Body of pancreas (tissue), 4 donors: Measurements from ENCODE around the gene SATB2. TPM values are rescaled to one million over a fixed set of nuclear protein-coding genes. Genes with fewer than 3 reads are reported as not detected.

Experiments used
- ATAC-seq: fragments of 150-250 bp; one replicate; pipeline ENCODE4 v1.9.1; 2016
- DNase-seq, 4 donors: peaks; one replicate each; pipeline ENCODE4 v3.0.0-alpha.2; 2019
- H3K27ac ChIP-seq, 4 donors: fragments of 200-600 bp; sonication (generic); 1 replicate in 3 of 4; 2 replicates in 1 of 4; pipeline versions ENCODE4 v1.5.1 to v1.6.1; 2016 to 2019; ENCODE audit warnings: mild to moderate bottlenecking in 1 of 4, mixed read lengths in 1 of 4, moderate library complexity in 1 of 4
- H3K27me3 ChIP-seq, 2 donors: fragments of 200-600 bp; sonication (generic); one replicate each; pipeline ENCODE4 v1.6.0; 2016; ENCODE audit warnings: mild to moderate bottlenecking in 1 of 2
- H3K36me3 ChIP-seq, 2 donors: fragments of 200-600 bp; sonication (generic); replicated peaks in 1 of 2; 2 replicates each; pipeline ENCODE4 v1.5.1; 2016; ENCODE audit warnings: low read depth in 2 of 2; ENCODE audit not compliant: insufficient read depth in 1 of 2
- H3K4me1 ChIP-seq: fragments of 200-600 bp; sonication (generic); one replicate; pipeline ENCODE4 v1.6.0; 2016
- H3K4me3 ChIP-seq, 2 donors: fragments of 200-600 bp; sonication (generic); 1 replicate in 1 of 2; 2 replicates in 1 of 2; pipeline ENCODE4 v1.5.1; 2016 to 2019
- H3K9me3 ChIP-seq, 3 donors: fragments of 200-600 bp; sonication (generic); 1 replicate in 2 of 3; 2 replicates in 1 of 3; pipeline ENCODE4 v1.5.1; 2016
- POLR2A ChIP-seq, 3 donors: fragments of 450-650 bp; IDR thresholded peaks; one replicate each; pipeline ENCODE4 v1.6.1; 2016; ENCODE audit warnings: antibody characterized with exemption in 3 of 3, mild to moderate bottlenecking in 2 of 3
- WGBS, 2 donors: methylation state at CpG; one replicate each; pipeline ENCODE4 v1.1.5; 2017; 5-methylcytosine and 5-hydroxymethylcytosine counted together
- intact Hi-C: fragments of 100-400 bp; cut with DNase I; formaldehyde crosslinking; loops from one replicate; pipeline ENCODE4 v1.15.1; 2023
- total RNA-seq, 2 donors: library from RNA; depleted of rRNA; stranded (reverse); fragments of >200 nt; gene quantifications; one replicate each; pipeline ENCODE4 v1.1.0, GENCODE V29; 2016
- TF ChIP-seq, protein P1 (sequence below), 7 experiments: fragments of 450-650 bp in 4 of 7; fragments of 200-600 bp in 3 of 7; sonication (generic) in 3 of 7; IDR thresholded peaks; one replicate each; pipeline ENCODE4 v1.5.1; 2016 to 2019; ENCODE audit warnings: antibody characterized with exemption in 7 of 7

The SATB2 gene
- total RNA-seq, 2 donors from 2014 or later: 2.6 to 4.3 TPM

GRCh38 chr2:199470672-199471442 is 13.1 kb upstream of the SATB2 start:
- H3K27me3 ChIP-seq: peaks cover 0 to 38% of the 10 kb centered on the region in 2 donors
- H3K4me1 ChIP-seq: peaks cover 34% of the 10 kb centered on the region
- H3K9me3 ChIP-seq: no peaks in the 10 kb centered on the region
- 4 to 10% methylated on average over 27 to 48 of the region's 48 CpGs for WGBS, 2 donors
- TF ChIP-seq, protein P1, sequence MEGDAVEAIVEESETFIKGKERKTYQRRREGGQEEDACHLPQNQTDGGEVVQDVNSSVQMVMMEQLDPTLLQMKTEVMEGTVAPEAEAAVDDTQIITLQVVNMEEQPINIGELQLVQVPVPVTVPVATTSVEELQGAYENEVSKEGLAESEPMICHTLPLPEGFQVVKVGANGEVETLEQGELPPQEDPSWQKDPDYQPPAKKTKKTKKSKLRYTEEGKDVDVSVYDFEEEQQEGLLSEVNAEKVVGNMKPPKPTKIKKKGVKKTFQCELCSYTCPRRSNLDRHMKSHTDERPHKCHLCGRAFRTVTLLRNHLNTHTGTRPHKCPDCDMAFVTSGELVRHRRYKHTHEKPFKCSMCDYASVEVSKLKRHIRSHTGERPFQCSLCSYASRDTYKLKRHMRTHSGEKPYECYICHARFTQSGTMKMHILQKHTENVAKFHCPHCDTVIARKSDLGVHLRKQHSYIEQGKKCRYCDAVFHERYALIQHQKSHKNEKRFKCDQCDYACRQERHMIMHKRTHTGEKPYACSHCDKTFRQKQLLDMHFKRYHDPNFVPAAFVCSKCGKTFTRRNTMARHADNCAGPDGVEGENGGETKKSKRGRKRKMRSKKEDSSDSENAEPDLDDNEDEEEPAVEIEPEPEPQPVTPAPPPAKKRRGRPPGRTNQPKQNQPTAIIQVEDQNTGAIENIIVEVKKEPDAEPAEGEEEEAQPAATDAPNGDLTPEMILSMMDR (IDR thresholded peaks at IDR 0.05): no peak
- no peak for TF ChIP-seq POLR2A (IDR thresholded peaks at IDR 0.05)
- no peak for DNase-seq
- no peaks in the 10 kb centered on the region for H3K36me3 ChIP-seq
- no peak for ATAC-seq
- H3K27ac ChIP-seq: no peak overlapping the region
- intact Hi-C loops: no loop called here
- no peak overlapping the region for H3K4me3 ChIP-seq

GRCh38 chr2:199470361-199470671 is 12.6 kb upstream of the SATB2 start:
- H3K4me1 ChIP-seq: peaks cover 34% of the 10 kb centered on the region
- no peak for DNase-seq
- peaks cover 0 to 42% of the 10 kb centered on the region in 2 donors for H3K27me3 ChIP-seq
- WGBS, 2 donors: 6 to 7% methylated on average over 7 to 11 of the region's 11 CpGs
- no peak for TF ChIP-seq POLR2A (IDR thresholded peaks at IDR 0.05)
- TF ChIP-seq, protein P1 (IDR thresholded peaks at IDR 0.05): no peak
- no peaks in the 10 kb centered on the region for H3K9me3 ChIP-seq
- H3K27ac ChIP-seq: no peak overlapping the region
- H3K36me3 ChIP-seq: no peaks in the 10 kb centered on the region
- intact Hi-C loops: no loop called here
- H3K4me3 ChIP-seq: no peak overlapping the region
- ATAC-seq: no peak

DNA sequence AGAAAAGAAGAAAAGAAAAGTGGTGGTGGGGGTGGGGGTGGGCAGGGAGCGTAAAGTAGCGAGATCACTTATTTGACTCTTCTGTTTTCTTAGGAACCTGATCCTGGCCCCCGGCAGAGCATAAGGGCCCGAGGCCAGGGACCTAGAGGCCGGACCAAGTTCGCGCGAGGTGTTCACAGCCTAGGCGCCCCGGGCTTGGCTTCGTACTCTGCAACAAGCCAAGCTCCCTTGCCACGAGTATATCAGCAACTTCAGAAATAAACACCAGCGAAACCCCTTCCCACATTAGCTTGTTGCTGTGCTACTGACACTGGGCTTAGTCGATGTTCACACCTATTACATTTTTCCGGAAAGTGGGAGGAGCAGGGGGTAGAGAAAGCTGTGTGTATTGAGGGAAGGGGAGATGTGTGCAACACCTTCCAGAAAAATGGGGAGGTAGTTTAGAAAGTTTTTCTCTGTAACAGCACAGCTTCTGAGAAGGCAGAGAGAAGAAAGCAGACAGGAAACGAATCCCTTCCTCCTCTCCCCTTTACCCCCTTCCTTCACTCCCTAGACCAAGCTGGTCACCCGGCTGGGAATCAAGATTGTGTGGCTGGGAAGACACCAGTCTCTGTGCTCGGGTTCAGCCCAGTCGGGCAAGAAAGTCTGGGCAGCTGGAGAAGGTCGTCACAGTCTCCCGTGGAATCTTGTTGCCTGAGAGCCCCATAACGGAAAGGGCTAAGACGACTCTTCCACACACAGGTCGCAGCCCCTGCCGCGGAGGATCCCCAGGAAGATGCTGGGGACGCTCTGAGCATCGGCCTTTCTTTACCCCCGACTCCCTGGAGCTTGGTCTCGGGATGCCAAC is 12.0 kb upstream of the SATB2 start:
- Histone ChIP-seq H3K27me3 (peaks cover 0 to 48% of the 10 kb centered on the region in 2 donors), H3K9me3 (no peaks in the 10 kb centered on the region), H3K36me3 (no peaks in the 10 kb centered on the region), H3K4me1 (peaks cover 35% of the 10 kb centered on the region), H3K4me3 (no peak overlapping the region), H3K27ac (no peak overlapping the region)
- 9 to 16% methylated on average over 21 to 30 of the region's 30 CpGs for WGBS, 2 donors
- DNase-seq (no peak), ATAC-seq (no peak)
- TF ChIP-seq, protein P1 (IDR thresholded peaks at IDR 0.05): no peak
- no peak for TF ChIP-seq POLR2A (IDR thresholded peaks at IDR 0.05)
- intact Hi-C loops: no loop called here

- Histone ChIP-seq H3K36me3 (no peaks in the 10 kb centered on the region), H3K4me1 (peaks cover 44% of the 10 kb centered on the region), H3K27ac (no peak overlapping the region), H3K9me3 (no peaks in the 10 kb centered on the region), H3K27me3 (peaks cover 0 to 56% of the 10 kb centered on the region in 2 donors), H3K4me3 (no peak overlapping the region)
- TF ChIP-seq, protein P1 (IDR thresholded peaks at IDR 0.05): no peak
- TF ChIP-seq POLR2A (IDR thresholded peaks at IDR 0.05): no peak
- WGBS, 2 donors: 11 to 18% methylated on average over 53 to 55 of the region's 55 CpGs
- no peak for ATAC-seq
- intact Hi-C loops: no loop called here
- DNase-seq: no peak
Observed at GRCh38 chr2:199468561-199469513, 11.1 kb upstream of the SATB2 start.
